Measurements from ENCODE around the gene C2CD2L. TPM values are rescaled to one million over a fixed set of nuclear protein-coding genes. Genes with fewer than 3 reads are reported as not detected.
"Not testable (repeated sequence)": the region's sequence is repeated elsewhere in the genome, so short reads cannot be mapped to it uniquely, and the experiment has no call there.

The C2CD2L gene
- total RNA-seq, 1 donor from 2014 or later, result 11.1 TPM

GRCh38 chr11:119161871-119162270 is 54.7 kb downstream of the C2CD2L start:
- Histone ChIP-seq H3K4me3 (ENCODE audit: insufficient read depth, low read depth, low read length) (no peak overlapping the region), H3K4me1 (ENCODE audit: insufficient read depth, low read length) (peaks cover 5% of the 10 kb centered on the region), H3K27ac (ENCODE audit: low read depth, low read length) (no peak overlapping the region), H3K27me3 (ENCODE audit: insufficient read depth, low read length) (no peaks in the 10 kb centered on the region), H3K36me3 (ENCODE audit: insufficient read depth, low read length) (no peaks in the 10 kb centered on the region), H3K9me3 (ENCODE audit: insufficient read depth, low read depth, low read length) (no peaks in the 10 kb centered on the region), H4K20me1 (ENCODE audit: insufficient read depth, low read length) (no peaks in the 10 kb centered on the region), H3K79me2 (ENCODE audit: insufficient read depth, low read length) (no peaks in the 10 kb centered on the region), H2AFZ (ENCODE audit: low read depth, low read length) (no peak overlapping the region), H3K9ac (ENCODE audit: low read length) (no peak overlapping the region), H3K4me2 (ENCODE audit: low read length) (no peak overlapping the region)
- Mint-ChIP-seq H3K9me3 (ENCODE audit: unreplicated experiment) (no peaks in the 10 kb centered on the region), H3K36me3 (ENCODE audit: low read depth, unreplicated experiment) (no peaks in the 10 kb centered on the region), H3K4me3 (ENCODE audit: unreplicated experiment) (no peak overlapping the region), H3K27ac (ENCODE audit: unreplicated experiment) (no peak overlapping the region), H3K4me1 (ENCODE audit: low read depth, unreplicated experiment) (peaks cover 7% of the 10 kb centered on the region), H3K27me3 (ENCODE audit: low read depth, unreplicated experiment) (peaks cover 34% of the 10 kb centered on the region)
- no peak for DNase-seq (ENCODE audit: low read depth)
- no peak for FAIRE-seq
- no peak for TF ChIP-seq EZH2 (IDR thresholded peaks at IDR 0.05; ENCODE audit: insufficient read depth, low read length)
- TF ChIP-seq CTCF (IDR thresholded peaks at IDR 0.05; ENCODE audit: insufficient read depth, low read depth, low read length), result no peak

- H3K36me3 Mint-ChIP-seq (ENCODE audit: low read depth, unreplicated experiment), result peaks cover 2% of the 10 kb centered on the region
- Histone ChIP-seq H3K4me2 (ENCODE audit: low read length) (no peak overlapping the region), H3K9me3 (ENCODE audit: insufficient read depth, low read depth, low read length) (no peaks in the 10 kb centered on the region), H3K36me3 (ENCODE audit: insufficient read depth, low read length) (no peaks in the 10 kb centered on the region), H3K79me2 (ENCODE audit: insufficient read depth, low read length) (no peaks in the 10 kb centered on the region), H3K27ac (ENCODE audit: low read depth, low read length) (no peak overlapping the region), H3K9ac (ENCODE audit: low read length) (no peak overlapping the region), H4K20me1 (ENCODE audit: insufficient read depth, low read length) (no peaks in the 10 kb centered on the region), H3K4me1 (ENCODE audit: insufficient read depth, low read length) (peaks cover 15% of the 10 kb centered on the region), H3K27me3 (ENCODE audit: insufficient read depth, low read length) (no peaks in the 10 kb centered on the region), H2AFZ (ENCODE audit: low read depth, low read length) (no peak overlapping the region), H3K4me3 (ENCODE audit: insufficient read depth, low read depth, low read length) (no peak overlapping the region)
- DNase-seq (ENCODE audit: low read depth), result peak; percentile 63
- H3K27ac Mint-ChIP-seq (ENCODE audit: unreplicated experiment), result peak overlapping the region; percentile 30
- no peak overlapping the region for H3K4me3 Mint-ChIP-seq (ENCODE audit: unreplicated experiment)
- H3K27me3 Mint-ChIP-seq (ENCODE audit: low read depth, unreplicated experiment), result peaks cover 9% of the 10 kb centered on the region
- peaks cover 8% of the 10 kb centered on the region for H3K4me1 Mint-ChIP-seq (ENCODE audit: low read depth, unreplicated experiment)
- TF ChIP-seq EZH2 (IDR thresholded peaks at IDR 0.05; ENCODE audit: insufficient read depth, low read length) (no peak), CTCF (IDR thresholded peaks at IDR 0.05; ENCODE audit: insufficient read depth, low read depth, low read length) (no peak)
- no peak for FAIRE-seq
- no peaks in the 10 kb centered on the region for H3K9me3 Mint-ChIP-seq (ENCODE audit: unreplicated experiment)
Observed at GRCh38 chr11:119166368-119167076, 59.4 kb downstream of the C2CD2L start.

GRCh38 chr11:119167077-119167458 is 59.9 kb downstream of the C2CD2L start:
- H3K36me3 ChIP-seq (ENCODE audit: insufficient read depth, low read length); H3K27ac ChIP-seq (ENCODE audit: low read depth, low read length); H2AFZ ChIP-seq (ENCODE audit: low read depth, low read length); H4K20me1 ChIP-seq (ENCODE audit: insufficient read depth, low read length); H3K27ac Mint-ChIP-seq (ENCODE audit: unreplicated experiment); DNase-seq (ENCODE audit: low read depth); H3K9me3 ChIP-seq (ENCODE audit: insufficient read depth, low read depth, low read length); H3K27me3 ChIP-seq (ENCODE audit: insufficient read depth, low read length); H3K9ac ChIP-seq (ENCODE audit: low read length); H3K4me3 Mint-ChIP-seq (ENCODE audit: unreplicated experiment); H3K36me3 Mint-ChIP-seq (ENCODE audit: low read depth, unreplicated experiment); H3K4me3 ChIP-seq (ENCODE audit: insufficient read depth, low read depth, low read length); H3K4me1 Mint-ChIP-seq (ENCODE audit: low read depth, unreplicated experiment); H3K4me2 ChIP-seq (ENCODE audit: low read length); H3K9me3 Mint-ChIP-seq (ENCODE audit: unreplicated experiment); FAIRE-seq; H3K79me2 ChIP-seq (ENCODE audit: insufficient read depth, low read length); H3K27me3 Mint-ChIP-seq (ENCODE audit: low read depth, unreplicated experiment): not testable (repeated sequence)
- H3K4me1 ChIP-seq (ENCODE audit: insufficient read depth, low read length), result peaks cover 15% of the 10 kb centered on the region

All from astrocyte (in vitro differentiated cells and primary cell).